B cell (primary cell): Measurements from ENCODE around the gene RPL7A. TPM values are rescaled to one million over a fixed set of nuclear protein-coding genes. Genes with fewer than 3 reads are reported as not detected.
"Not testable (repeated sequence)": the region's sequence is repeated elsewhere in the genome, so short reads cannot be mapped to it uniquely, and the experiment has no call there.

ENCODE experiments used
- ATAC-seq: fragments of 200-7000 bp; cut with Tn5 transposase; one replicate; pipeline ENCODE4 v1.10.0; 2021; ENCODE audit warnings: low read depth, mild to moderate bottlenecking, moderate number of reproducible peaks, moderate library complexity
- CTCF ChIA-PET: fragments of 350-600 bp; sonication (Branson Sonifier 250); formaldehyde crosslinking; loops from one replicate; lab custom pipeline; 2021; ENCODE audit warnings: antibody characterized with exemption, inconsistent platforms; lab: Charles Lee
- POLR2A ChIA-PET: fragments of 350-600 bp; sonication (Branson Sonifier 250); formaldehyde crosslinking; loops from one replicate; lab custom pipeline; 2021; ENCODE audit warnings: antibody characterized with exemption; lab: Charles Lee
- DNase-seq: peaks from one replicate; pipeline ENCODE4 v3.0.0; 2013
- H2AFZ ChIP-seq: 2 replicates; pipeline ENCODE4 v1.6.1; 2012; ENCODE audit warnings: mild to moderate bottlenecking, low read depth, low read length; ENCODE audit not compliant: insufficient read depth, poor library complexity, severe bottlenecking
- H3K27ac ChIP-seq, 2 donors: 1 replicate in 1 of 2; 2 replicates in 1 of 2; pipeline ENCODE4 v1.5.1; 2012 to 2013; ENCODE audit warnings: low read length in 2 of 2, mild to moderate bottlenecking in 2 of 2, moderate library complexity in 1 of 2
- H3K27me3 ChIP-seq, 4 experiments: fragments of 200-600 bp in 1 of 4; sonication (generic) in 1 of 4; replicated peaks in 1 of 4; 1 replicate in 2 of 4; 2 replicates in 2 of 4; pipeline versions ENCODE4 v1.6.1 to v1.7.0; 2013 to 2016; ENCODE audit warnings: low read length in 3 of 4, mild to moderate bottlenecking in 2 of 4, mixed read lengths in 1 of 4, moderate library complexity in 1 of 4; ENCODE audit not compliant: insufficient read depth in 4 of 4, control insufficient read depth in 3 of 4; ENCODE audit errors: control extremely low read depth in 1 of 4
- H3K36me3 ChIP-seq, 2 experiments: replicated peaks in 1 of 2; 1 replicate in 1 of 2; 2 replicates in 1 of 2; pipeline versions ENCODE4 v1.6.1 to v1.7.1; 2013; ENCODE audit warnings: low read length in 1 of 2; ENCODE audit not compliant: insufficient read depth in 2 of 2, control insufficient read depth in 1 of 2; ENCODE audit errors: control extremely low read depth in 1 of 2, extremely low read depth in 1 of 2
- H3K4me1 ChIP-seq, 2 donors: fragments of 200-600 bp in 1 of 2; sonication (generic) in 1 of 2; 1 replicate in 1 of 2; 2 replicates in 1 of 2; pipeline versions ENCODE4 v1.5.1 to v1.6.1; 2013 to 2017; ENCODE audit warnings: low read length in 2 of 2; ENCODE audit not compliant: control insufficient read depth in 2 of 2, insufficient read depth in 2 of 2
- H3K4me2 ChIP-seq: replicated peaks from 2 replicates; pipeline ENCODE3; 2012; ENCODE audit warnings: mild to moderate bottlenecking, low read depth, low read length; ENCODE audit not compliant: poor library complexity, severe bottlenecking
- H3K4me3 ChIP-seq, 5 experiments: fragments of 200-600 bp in 1 of 5; sonication (generic) in 1 of 5; 1 replicate in 3 of 5; 2 replicates in 2 of 5; pipeline versions ENCODE4 v1.5.1 to v1.7.0; 2011 to 2016; ENCODE audit warnings: low read length in 4 of 5, mild to moderate bottlenecking in 4 of 5, low read depth in 2 of 5, control low read depth in 1 of 5, moderate library complexity in 1 of 5; ENCODE audit not compliant: insufficient read depth in 1 of 5; ENCODE audit errors: control extremely low read depth in 1 of 5, extremely low read depth in 1 of 5
- H3K79me2 ChIP-seq: fragments of 200-600 bp; sonication (generic); one replicate; pipeline ENCODE4 v1.6.0; 2016; ENCODE audit warnings: low read length; ENCODE audit not compliant: control insufficient read depth, insufficient read depth
- H3K9ac ChIP-seq: fragments of 200-600 bp; sonication (generic); 2 replicates; pipeline ENCODE4 v1.6.1; 2017; ENCODE audit warnings: mild to moderate bottlenecking, low read length, moderate library complexity
- H3K9me3 ChIP-seq, 3 donors: one replicate each; pipeline versions ENCODE4 v1.6.1 to v1.7.1; 2013; ENCODE audit warnings: low read length in 2 of 3; ENCODE audit not compliant: control insufficient read depth in 2 of 3, insufficient read depth in 1 of 3; ENCODE audit errors: control extremely low read depth in 1 of 3
- H4K20me1 ChIP-seq: 2 replicates; pipeline ENCODE4 v1.6.0; 2012; ENCODE audit warnings: mild to moderate bottlenecking, low read length; ENCODE audit not compliant: insufficient read depth, control insufficient read depth, poor library complexity, severe bottlenecking
- H3K27ac Mint-ChIP-seq: one replicate; pipeline ENCODE4 v1.8.0; 2021; ENCODE audit warnings: mixed read lengths
- H3K27me3 Mint-ChIP-seq: one replicate; pipeline ENCODE4 v1.8.0; 2021; ENCODE audit warnings: mixed read lengths
- H3K4me1 Mint-ChIP-seq: one replicate; pipeline ENCODE4 v1.8.0; 2021; ENCODE audit warnings: mixed read lengths
- H3K4me3 Mint-ChIP-seq: one replicate; pipeline ENCODE4 v1.8.0; 2021; ENCODE audit warnings: mixed read lengths
- H3K9me3 Mint-ChIP-seq: one replicate; pipeline ENCODE4 v1.8.0; 2022; ENCODE audit warnings: mixed read lengths; ENCODE audit not compliant: insufficient read depth
- EZH2 ChIP-seq: IDR thresholded peaks from 2 replicates; pipeline ENCODE4 v1.6.1; 2012; ENCODE audit warnings: borderline replicate concordance, low read depth, mild to moderate bottlenecking, moderate library complexity, low read length; ENCODE audit not compliant: insufficient read depth, poor library complexity, severe bottlenecking
- whole genome bisulfite sequencing: methylation state at CpG from one replicate; pipeline ENCODE4 v1.1.5; 2013; ENCODE audit warnings: missing lambda C conversion rate; ENCODE audit not compliant: insufficient coverage; 5-methylcytosine and 5-hydroxymethylcytosine counted together
- intact Hi-C: fragments of 100-400 bp; cut with micrococcal nuclease; formaldehyde crosslinking; loops from one replicate; pipeline ENCODE4 v1.10.0; 2022
- polyA plus RNA-seq: library from polyadenylated mRNA; depleted of rRNA; stranded (reverse); fragments of >200 nt; gene quantifications from 2 replicates; pipeline ENCODE4 v1.2.3, GENCODE V29; 2012
- total RNA-seq, 2 donors: library from RNA; stranded (reverse); fragments of 120-200 nt in 1 of 2; gene quantifications; 1 replicate in 1 of 2; 2 replicates in 1 of 2; pipeline versions ENCODE4 v1.2.3 to v1.2.4, GENCODE V29; 2013 to 2022
- TF ChIP-seq, protein P1 (sequence below): fragments of 200-600 bp; IDR thresholded peaks from one replicate; pipeline ENCODE4 v1.8.0; 2022; ENCODE audit warnings: antibody characterized with exemption, mild to moderate bottlenecking

The RPL7A gene
- total and polyA plus RNA-seq, 2 donors (not counting 1 experiment from before 2014, with no cell fraction given) = 2,407 to 3,937 TPM

DNA sequence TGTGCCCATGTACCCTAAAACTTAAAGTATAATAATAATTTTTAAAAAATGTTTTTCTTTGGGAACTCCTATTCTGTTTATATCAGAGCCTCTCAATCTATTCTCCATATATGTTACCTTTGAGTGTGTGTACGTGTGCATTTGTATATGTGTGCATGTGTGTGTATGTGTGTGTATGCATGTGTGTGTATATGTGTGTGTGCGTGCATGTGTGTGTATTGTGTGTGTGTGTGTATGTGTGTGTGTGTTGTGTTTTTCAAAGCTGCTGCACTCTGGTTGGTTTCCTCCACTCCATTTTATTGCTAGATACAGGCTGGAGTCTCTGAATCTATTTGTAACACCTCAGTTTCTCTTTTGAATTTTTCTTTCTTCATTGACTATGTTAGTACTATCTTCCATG is 32.0 kb upstream of the RPL7A start:
- DNase-seq (no peak), ATAC-seq (no peak)
- intact Hi-C loops = no loop called here
- Histone ChIP-seq H3K27ac (no peak overlapping the region), H3K4me3 (no peak overlapping the region), H3K4me1 (no peaks in the 10 kb centered on the region), H3K9me3 (no peaks in the 10 kb centered on the region), H3K27me3 (no peaks in the 10 kb centered on the region), H3K4me2 (no peak overlapping the region), H3K9ac (no peak overlapping the region), H2AFZ (no peak overlapping the region), H3K79me2 (no peaks in the 10 kb centered on the region), H3K36me3 (no peaks in the 10 kb centered on the region), H4K20me1 (no peaks in the 10 kb centered on the region)
- 100% methylated on average over 1 of the region's 2 CpGs for WGBS
- Mint-ChIP-seq H3K4me3 (no peak overlapping the region), H3K27me3 (peaks cover 3% of the 10 kb centered on the region), H3K4me1 (no peaks in the 10 kb centered on the region), H3K27ac (no peak overlapping the region), H3K9me3 (no peaks in the 10 kb centered on the region)
- CTCF ChIA-PET = no interaction called here
- TF ChIP-seq, protein P1, sequence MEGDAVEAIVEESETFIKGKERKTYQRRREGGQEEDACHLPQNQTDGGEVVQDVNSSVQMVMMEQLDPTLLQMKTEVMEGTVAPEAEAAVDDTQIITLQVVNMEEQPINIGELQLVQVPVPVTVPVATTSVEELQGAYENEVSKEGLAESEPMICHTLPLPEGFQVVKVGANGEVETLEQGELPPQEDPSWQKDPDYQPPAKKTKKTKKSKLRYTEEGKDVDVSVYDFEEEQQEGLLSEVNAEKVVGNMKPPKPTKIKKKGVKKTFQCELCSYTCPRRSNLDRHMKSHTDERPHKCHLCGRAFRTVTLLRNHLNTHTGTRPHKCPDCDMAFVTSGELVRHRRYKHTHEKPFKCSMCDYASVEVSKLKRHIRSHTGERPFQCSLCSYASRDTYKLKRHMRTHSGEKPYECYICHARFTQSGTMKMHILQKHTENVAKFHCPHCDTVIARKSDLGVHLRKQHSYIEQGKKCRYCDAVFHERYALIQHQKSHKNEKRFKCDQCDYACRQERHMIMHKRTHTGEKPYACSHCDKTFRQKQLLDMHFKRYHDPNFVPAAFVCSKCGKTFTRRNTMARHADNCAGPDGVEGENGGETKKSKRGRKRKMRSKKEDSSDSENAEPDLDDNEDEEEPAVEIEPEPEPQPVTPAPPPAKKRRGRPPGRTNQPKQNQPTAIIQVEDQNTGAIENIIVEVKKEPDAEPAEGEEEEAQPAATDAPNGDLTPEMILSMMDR = no peak
- no peak for TF ChIP-seq EZH2
- POLR2A ChIA-PET = no interaction called here

DNA sequence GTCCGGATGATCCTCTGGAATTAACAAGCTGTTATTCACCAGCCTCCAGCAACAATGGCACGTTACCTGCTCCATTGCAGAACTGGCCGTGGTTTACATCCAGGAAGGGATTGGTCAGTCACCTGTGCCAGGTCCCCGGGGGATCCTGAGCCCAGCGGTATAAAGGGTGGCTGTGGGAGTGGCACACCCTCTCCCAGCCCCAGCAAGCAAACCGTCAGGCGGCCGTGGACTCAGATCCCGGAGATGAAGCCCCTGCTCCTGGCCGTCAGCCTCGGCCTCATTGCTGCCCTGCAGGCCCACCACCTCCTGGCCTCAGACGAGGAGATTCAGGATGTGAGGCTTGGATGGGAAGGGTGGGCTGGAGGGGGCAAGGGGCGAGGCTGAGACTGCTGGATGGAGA is 30.5 kb upstream of the RPL7A start:
- H4K20me1 ChIP-seq, H3K79me2 ChIP-seq, ATAC-seq, CTCF ChIA-PET, H3K9me3 Mint-ChIP-seq, H3K27ac Mint-ChIP-seq, intact Hi-C loops, H3K36me3 ChIP-seq, H3K4me3 Mint-ChIP-seq, H3K27me3 ChIP-seq, H3K4me1 Mint-ChIP-seq, H3K4me1 ChIP-seq, H3K9ac ChIP-seq, H3K27me3 Mint-ChIP-seq, H3K27ac ChIP-seq, POLR2A ChIA-PET, H2AFZ ChIP-seq, DNase-seq, H3K4me3 ChIP-seq, H3K4me2 ChIP-seq, H3K9me3 ChIP-seq: not testable (repeated sequence)
- 89% methylated on average over 5 of the region's 13 CpGs for WGBS
